ENCODE results near the gene MTHFD1L.

The MTHFD1L gene

DNA sequence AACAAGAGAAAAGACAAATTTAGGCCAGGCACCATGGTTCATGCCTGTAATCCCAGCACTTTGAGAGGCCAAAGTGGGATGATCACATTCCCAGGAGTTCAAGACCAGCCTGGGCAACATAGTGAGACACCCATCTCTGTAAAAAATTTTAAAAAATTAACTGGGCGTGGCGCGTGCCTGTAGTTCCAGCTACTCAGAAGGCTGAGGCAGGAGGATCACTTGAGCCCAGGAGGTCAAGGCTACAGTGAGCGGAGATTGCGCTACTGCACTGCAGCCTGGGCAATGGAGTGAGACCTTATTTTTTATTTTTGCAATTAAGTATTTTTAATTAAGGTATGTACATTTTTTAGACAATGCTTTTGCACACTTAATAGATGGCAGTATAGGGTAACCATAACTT is 3.3 kb downstream of the MTHFD1L start:
- TF ChIP-seq SIN3A (IDR thresholded peaks at IDR 0.05; ENCODE audit: borderline replicate concordance, insufficient read depth, low read length) = no peak
- TF ChIP-seq, protein P1, sequence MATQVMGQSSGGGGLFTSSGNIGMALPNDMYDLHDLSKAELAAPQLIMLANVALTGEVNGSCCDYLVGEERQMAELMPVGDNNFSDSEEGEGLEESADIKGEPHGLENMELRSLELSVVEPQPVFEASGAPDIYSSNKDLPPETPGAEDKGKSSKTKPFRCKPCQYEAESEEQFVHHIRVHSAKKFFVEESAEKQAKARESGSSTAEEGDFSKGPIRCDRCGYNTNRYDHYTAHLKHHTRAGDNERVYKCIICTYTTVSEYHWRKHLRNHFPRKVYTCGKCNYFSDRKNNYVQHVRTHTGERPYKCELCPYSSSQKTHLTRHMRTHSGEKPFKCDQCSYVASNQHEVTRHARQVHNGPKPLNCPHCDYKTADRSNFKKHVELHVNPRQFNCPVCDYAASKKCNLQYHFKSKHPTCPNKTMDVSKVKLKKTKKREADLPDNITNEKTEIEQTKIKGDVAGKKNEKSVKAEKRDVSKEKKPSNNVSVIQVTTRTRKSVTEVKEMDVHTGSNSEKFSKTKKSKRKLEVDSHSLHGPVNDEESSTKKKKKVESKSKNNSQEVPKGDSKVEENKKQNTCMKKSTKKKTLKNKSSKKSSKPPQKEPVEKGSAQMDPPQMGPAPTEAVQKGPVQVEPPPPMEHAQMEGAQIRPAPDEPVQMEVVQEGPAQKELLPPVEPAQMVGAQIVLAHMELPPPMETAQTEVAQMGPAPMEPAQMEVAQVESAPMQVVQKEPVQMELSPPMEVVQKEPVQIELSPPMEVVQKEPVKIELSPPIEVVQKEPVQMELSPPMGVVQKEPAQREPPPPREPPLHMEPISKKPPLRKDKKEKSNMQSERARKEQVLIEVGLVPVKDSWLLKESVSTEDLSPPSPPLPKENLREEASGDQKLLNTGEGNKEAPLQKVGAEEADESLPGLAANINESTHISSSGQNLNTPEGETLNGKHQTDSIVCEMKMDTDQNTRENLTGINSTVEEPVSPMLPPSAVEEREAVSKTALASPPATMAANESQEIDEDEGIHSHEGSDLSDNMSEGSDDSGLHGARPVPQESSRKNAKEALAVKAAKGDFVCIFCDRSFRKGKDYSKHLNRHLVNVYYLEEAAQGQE (IDR thresholded peaks at IDR 0.05; ENCODE audit: insufficient read depth in 1 of 2, low read depth in 2 of 2, low read length in 2 of 2) = no peak
- TF ChIP-seq TAF1 (IDR thresholded peaks at IDR 0.05; ENCODE audit: borderline replicate concordance, insufficient read depth, low read length) = no peak
- no peak for TF ChIP-seq FOXP2 (optimal IDR thresholded peaks at IDR 0.05; ENCODE audit: borderline replicate concordance, extremely low read depth, extremely low read length, insufficient read depth)
- no peak for TF ChIP-seq POLR2AphosphoS5 (IDR thresholded peaks at IDR 0.05; ENCODE audit: low read depth, low read length)

DNA sequence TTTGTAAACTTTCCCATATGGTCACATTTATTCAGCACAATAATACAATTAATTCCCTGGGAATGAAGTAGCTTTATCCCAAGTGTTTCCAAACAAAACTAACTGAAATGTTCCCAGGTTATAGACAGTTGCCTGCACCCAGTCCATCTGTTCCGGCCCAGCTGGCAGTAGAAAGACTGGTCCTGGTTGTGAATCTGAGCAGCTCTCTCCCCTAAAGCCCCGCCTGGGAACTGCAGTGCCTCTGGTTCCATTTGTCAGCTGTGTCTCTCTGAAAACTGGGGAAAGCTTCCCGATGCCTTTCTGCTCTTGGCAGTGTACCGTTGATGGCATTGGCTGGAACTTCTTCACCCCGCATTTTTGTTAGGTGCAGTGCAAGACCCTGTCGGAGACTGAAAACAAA is 8.7 kb downstream of the MTHFD1L start:
- TF ChIP-seq, protein P1 (IDR thresholded peaks at IDR 0.05; ENCODE audit: insufficient read depth in 1 of 2, low read depth in 2 of 2, low read length in 2 of 2) = no peak
- TF ChIP-seq POLR2AphosphoS5 (IDR thresholded peaks at IDR 0.05; ENCODE audit: low read depth, low read length) (no peak), SIN3A (IDR thresholded peaks at IDR 0.05; ENCODE audit: borderline replicate concordance, insufficient read depth, low read length) (no peak), TAF1 (IDR thresholded peaks at IDR 0.05; ENCODE audit: borderline replicate concordance, insufficient read depth, low read length) (no peak), FOXP2 (optimal IDR thresholded peaks at IDR 0.05; ENCODE audit: borderline replicate concordance, extremely low read depth, extremely low read length, insufficient read depth) (no peak)

DNA sequence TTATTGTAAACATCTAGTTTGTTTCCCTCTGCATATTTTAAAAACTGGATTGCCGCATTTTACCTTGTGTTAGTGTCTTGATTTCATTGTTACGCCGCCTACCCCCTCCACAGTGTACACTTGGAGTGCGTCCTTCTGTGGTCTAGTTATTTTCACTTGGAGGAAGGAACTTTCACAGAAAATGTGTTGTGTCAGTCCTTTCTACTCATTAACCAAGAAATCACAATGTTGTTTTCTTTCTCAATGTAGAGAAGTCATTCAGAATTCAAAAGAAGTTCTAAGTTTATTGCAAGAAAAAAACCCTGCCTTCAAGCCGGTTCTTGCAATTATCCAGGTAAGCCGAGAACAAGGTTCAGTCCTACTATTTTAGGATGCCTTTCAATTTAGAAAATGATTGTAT is 10.3 kb downstream of the MTHFD1L start:
- TF ChIP-seq, protein P1 (IDR thresholded peaks at IDR 0.05; ENCODE audit: insufficient read depth in 1 of 2, low read depth in 2 of 2, low read length in 2 of 2) = no peak
- TF ChIP-seq FOXP2 (optimal IDR thresholded peaks at IDR 0.05; ENCODE audit: borderline replicate concordance, extremely low read depth, extremely low read length, insufficient read depth) (no peak), TAF1 (IDR thresholded peaks at IDR 0.05; ENCODE audit: borderline replicate concordance, insufficient read depth, low read length) (no peak), SIN3A (IDR thresholded peaks at IDR 0.05; ENCODE audit: borderline replicate concordance, insufficient read depth, low read length) (no peak), POLR2AphosphoS5 (IDR thresholded peaks at IDR 0.05; ENCODE audit: low read depth, low read length) (no peak)

DNA sequence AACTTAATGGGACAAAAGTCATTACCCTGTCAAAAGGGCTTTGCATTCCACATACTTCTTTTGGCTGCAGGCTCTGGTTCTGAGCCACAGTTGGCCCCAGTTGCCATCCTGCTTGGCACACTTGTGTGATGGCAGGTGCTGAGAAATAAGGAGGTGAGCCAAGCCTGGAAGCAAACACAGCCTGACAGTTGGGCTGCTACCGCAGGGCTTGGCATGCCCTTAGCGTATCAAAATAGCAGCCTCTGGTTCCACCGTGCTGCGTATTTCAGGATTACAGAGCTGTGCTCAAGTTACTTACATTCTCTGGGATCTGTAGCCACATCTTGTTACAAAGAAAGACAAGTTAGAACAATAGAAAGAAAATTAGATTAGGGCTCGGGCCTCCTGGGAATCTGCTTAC is 11.1 kb downstream of the MTHFD1L start:
- TF ChIP-seq, protein P1 (IDR thresholded peaks at IDR 0.05; ENCODE audit: insufficient read depth in 1 of 2, low read depth in 2 of 2, low read length in 2 of 2) = no peak
- no peak for TF ChIP-seq SIN3A (IDR thresholded peaks at IDR 0.05; ENCODE audit: borderline replicate concordance, insufficient read depth, low read length)
- TF ChIP-seq TAF1 (IDR thresholded peaks at IDR 0.05; ENCODE audit: borderline replicate concordance, insufficient read depth, low read length) = no peak
- no peak for TF ChIP-seq FOXP2 (optimal IDR thresholded peaks at IDR 0.05; ENCODE audit: borderline replicate concordance, extremely low read depth, extremely low read length, insufficient read depth)
- no peak for TF ChIP-seq POLR2AphosphoS5 (IDR thresholded peaks at IDR 0.05; ENCODE audit: low read depth, low read length)

DNA sequence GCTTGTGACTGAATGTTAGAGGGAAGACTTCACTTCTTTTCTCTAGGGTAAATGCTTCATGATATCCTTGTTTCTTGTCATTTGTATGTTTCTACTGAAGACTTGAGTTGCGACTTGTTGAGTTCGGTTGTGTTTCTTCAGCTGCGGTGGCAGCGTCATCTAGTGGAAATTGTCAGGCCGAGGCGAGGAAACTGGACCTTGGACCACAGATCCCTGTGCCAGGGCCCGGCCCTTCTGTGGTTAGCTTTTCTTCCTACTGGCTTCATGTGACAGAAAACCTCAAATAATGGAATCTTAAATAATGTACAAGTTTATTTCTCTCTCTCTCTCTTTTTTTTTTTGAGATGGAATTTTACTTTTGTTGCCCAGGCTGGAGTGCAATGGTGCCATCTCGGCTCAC is 12.4 kb downstream of the MTHFD1L start:
- TF ChIP-seq FOXP2 (optimal IDR thresholded peaks at IDR 0.05; ENCODE audit: borderline replicate concordance, extremely low read depth, extremely low read length, insufficient read depth) = no peak
- no peak for TF ChIP-seq POLR2AphosphoS5 (IDR thresholded peaks at IDR 0.05; ENCODE audit: low read depth, low read length)
- no peak for TF ChIP-seq TAF1 (IDR thresholded peaks at IDR 0.05; ENCODE audit: borderline replicate concordance, insufficient read depth, low read length)
- no peak for TF ChIP-seq SIN3A (IDR thresholded peaks at IDR 0.05; ENCODE audit: borderline replicate concordance, insufficient read depth, low read length)
- TF ChIP-seq, protein P1 (IDR thresholded peaks at IDR 0.05; ENCODE audit: insufficient read depth in 1 of 2, low read depth in 2 of 2, low read length in 2 of 2) = no peak
